Type B pancreatic cell (in vitro differentiated cells): ENCODE measurements around the gene COL4A2. TPM values are rescaled to one million over a fixed set of nuclear protein-coding genes. Genes with fewer than 3 reads are reported as not detected.
A peak's percentile ranks its signal among the peaks of the same experiment; 100 is the strongest.

Experiments
- DNase-seq: peaks from one replicate; pipeline ENCODE4 v3.0.0; 2021; ENCODE audit warnings: mixed read lengths; ENCODE audit not compliant: unreplicated experiment; ENCODE audit errors: extremely low spot score
- H3K27ac Mint-ChIP-seq: 2 replicates; pipeline ENCODE4 v1.8.0; 2021; ENCODE audit warnings: mild to moderate bottlenecking, mixed read lengths
- H3K27me3 Mint-ChIP-seq: 2 replicates; pipeline ENCODE4 v1.8.0; 2021; ENCODE audit warnings: mixed read lengths
- H3K36me3 Mint-ChIP-seq: 2 replicates; pipeline ENCODE4 v1.8.0; 2021; ENCODE audit warnings: mixed read lengths
- H3K4me1 Mint-ChIP-seq: one replicate; pipeline ENCODE4 v1.8.0; 2021; ENCODE audit warnings: mixed read lengths; ENCODE audit not compliant: unreplicated experiment
- H3K4me3 Mint-ChIP-seq: 2 replicates; pipeline ENCODE4 v1.8.0; 2021; ENCODE audit warnings: mild to moderate bottlenecking, mixed read lengths
- H3K9me3 Mint-ChIP-seq: 2 replicates; pipeline ENCODE4 v1.8.0; 2021; ENCODE audit warnings: mixed read lengths
- total RNA-seq: library from RNA; stranded (reverse); gene quantifications from 2 replicates; pipeline ENCODE4 v1.2.1, GENCODE V29; 2021; ENCODE audit warnings: low replicate concordance
- TF ChIP-seq, protein P1 (sequence below): fragments of 200-600 bp; sonication (generic); conservative IDR thresholded peaks from 2 replicates; pipeline ENCODE4 v1.5.0; 2021; ENCODE audit warnings: antibody characterized with exemption, mild to moderate bottlenecking

Gene COL4A2
- total RNA-seq, 1 donor from 2014 or later: 145 TPM

DNA sequence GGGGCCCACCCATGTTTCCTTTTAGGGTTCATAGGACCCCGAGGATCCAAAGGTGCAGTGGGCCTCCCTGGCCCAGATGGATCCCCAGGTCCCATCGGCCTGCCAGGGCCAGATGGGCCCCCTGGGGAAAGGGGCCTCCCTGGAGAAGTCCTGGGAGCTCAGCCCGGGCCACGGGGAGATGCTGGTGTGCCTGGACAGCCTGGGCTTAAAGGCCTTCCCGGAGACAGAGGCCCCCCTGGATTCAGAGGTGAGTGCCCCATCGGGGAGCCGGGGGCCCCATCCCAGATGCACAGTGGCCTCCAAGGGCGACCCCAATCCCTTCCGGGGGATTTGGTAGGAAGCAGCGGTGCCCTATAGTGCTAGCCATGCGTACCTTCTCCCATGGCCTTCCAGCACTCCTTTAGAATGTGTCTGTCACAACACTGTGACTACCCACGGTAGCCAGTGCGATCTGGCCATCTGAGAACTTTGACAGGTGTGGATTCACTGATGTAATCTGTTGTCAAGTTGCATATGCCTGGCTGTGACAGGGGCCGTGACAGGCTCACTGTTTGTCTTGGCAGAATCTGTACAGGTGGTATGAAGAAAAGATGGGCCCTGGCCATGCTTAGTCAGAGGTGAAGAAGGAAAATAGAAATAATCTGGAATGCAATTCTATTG lies 165.9 kb downstream of the COL4A2 start:
- TF ChIP-seq, protein P1, sequence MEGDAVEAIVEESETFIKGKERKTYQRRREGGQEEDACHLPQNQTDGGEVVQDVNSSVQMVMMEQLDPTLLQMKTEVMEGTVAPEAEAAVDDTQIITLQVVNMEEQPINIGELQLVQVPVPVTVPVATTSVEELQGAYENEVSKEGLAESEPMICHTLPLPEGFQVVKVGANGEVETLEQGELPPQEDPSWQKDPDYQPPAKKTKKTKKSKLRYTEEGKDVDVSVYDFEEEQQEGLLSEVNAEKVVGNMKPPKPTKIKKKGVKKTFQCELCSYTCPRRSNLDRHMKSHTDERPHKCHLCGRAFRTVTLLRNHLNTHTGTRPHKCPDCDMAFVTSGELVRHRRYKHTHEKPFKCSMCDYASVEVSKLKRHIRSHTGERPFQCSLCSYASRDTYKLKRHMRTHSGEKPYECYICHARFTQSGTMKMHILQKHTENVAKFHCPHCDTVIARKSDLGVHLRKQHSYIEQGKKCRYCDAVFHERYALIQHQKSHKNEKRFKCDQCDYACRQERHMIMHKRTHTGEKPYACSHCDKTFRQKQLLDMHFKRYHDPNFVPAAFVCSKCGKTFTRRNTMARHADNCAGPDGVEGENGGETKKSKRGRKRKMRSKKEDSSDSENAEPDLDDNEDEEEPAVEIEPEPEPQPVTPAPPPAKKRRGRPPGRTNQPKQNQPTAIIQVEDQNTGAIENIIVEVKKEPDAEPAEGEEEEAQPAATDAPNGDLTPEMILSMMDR: no peak
- no peak overlapping the region for H3K4me3 Mint-ChIP-seq
- no peak overlapping the region for H3K27ac Mint-ChIP-seq
- H3K4me1 Mint-ChIP-seq: no peaks in the 10 kb centered on the region
- H3K36me3 Mint-ChIP-seq: peaks cover 21% of the 10 kb centered on the region
- no peak for DNase-seq
- peaks cover 5% of the 10 kb centered on the region for H3K27me3 Mint-ChIP-seq
- no peaks in the 10 kb centered on the region for H3K9me3 Mint-ChIP-seq

DNA sequence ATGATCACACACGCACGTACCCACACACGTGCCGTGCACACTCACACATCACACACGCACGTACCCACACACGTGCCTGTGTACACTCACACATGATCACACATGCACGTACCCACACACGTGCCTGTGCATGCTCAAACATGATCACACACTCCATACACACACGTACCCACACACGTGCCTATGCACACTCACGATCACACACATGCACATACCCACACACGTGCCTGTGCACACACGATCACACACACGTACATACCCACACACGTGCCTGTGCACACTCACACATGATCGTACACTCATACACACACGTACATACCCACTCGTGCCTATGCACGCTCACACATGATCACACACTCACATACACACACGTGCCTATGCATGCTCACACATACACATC lies 167.6 kb downstream of the COL4A2 start:
- DNase-seq: no peak
- peaks cover 21% of the 10 kb centered on the region for H3K36me3 Mint-ChIP-seq

DNA sequence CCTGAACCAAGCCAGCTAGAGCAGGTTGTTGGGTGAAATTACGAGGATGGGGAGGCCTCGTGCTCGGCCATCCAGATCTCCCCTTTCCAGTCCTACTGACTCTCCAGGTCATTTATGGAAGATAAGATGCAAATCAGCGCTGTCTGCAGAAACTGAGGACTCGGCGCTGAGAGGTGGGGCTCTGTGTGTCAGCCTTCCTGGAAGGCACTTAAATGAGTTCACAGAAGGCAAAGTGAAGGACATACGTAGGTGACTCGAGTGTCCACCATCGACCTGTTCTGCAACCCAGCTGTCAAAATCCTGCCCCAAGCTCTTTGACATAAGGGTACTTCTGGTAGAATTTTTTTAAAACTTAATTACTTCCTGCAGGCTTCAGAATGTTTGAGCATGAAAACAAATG lies 168.0 kb downstream of the COL4A2 start:
- TF ChIP-seq, protein P1: no peak
- H3K27ac Mint-ChIP-seq: peak overlapping the region; percentile 46
- peaks cover 5% of the 10 kb centered on the region for H3K27me3 Mint-ChIP-seq
- no peak overlapping the region for H3K4me3 Mint-ChIP-seq
- no peaks in the 10 kb centered on the region for H3K9me3 Mint-ChIP-seq
- H3K36me3 Mint-ChIP-seq: peaks cover 21% of the 10 kb centered on the region
- no peak for DNase-seq
- no peaks in the 10 kb centered on the region for H3K4me1 Mint-ChIP-seq

More for the DNA sequence above, 167.6 kb downstream of the COL4A2 start:
- peaks cover 5% of the 10 kb centered on the region for H3K27me3 Mint-ChIP-seq
- TF ChIP-seq, protein P1: no peak
- no peak overlapping the region for H3K4me3 Mint-ChIP-seq
- no peaks in the 10 kb centered on the region for H3K9me3 Mint-ChIP-seq
- peak overlapping the region; percentile 46 for H3K27ac Mint-ChIP-seq
- no peaks in the 10 kb centered on the region for H3K4me1 Mint-ChIP-seq

DNA sequence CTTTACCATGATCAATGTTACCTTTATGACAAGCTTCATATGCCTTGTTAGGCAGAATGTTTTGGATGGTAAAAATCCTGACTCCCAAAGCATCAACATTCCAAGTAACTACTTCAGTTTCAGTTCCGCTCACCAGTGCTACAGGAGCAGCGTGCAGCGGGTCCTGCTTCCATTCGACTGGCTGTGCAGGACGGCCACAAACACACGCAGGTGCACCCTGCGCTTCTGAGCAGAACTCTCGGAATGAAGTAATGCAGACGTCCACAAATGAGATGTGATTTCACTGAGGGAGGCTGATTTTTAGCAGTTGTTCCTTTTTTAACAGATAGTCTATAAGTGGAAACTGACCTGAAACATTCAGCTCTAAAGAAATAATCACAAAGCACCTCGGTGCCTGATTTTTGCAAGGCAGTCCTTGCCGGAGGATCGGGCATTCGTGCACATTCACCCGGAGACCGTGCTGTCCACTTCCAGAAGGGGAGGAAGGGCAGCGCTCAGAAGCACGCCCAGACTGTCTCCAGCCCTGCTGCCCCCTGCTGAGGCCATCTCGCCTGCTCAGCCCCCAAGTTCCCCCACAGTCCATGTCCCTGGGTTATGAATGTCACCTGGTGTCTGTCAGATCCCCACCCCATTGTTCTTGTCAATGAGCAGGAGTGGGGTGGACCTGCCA lies 168.6 kb downstream of the COL4A2 start:
- H3K36me3 Mint-ChIP-seq: peaks cover 16% of the 10 kb centered on the region
- H3K27me3 Mint-ChIP-seq: peaks cover 5% of the 10 kb centered on the region
- no peak overlapping the region for H3K4me3 Mint-ChIP-seq
- no peaks in the 10 kb centered on the region for H3K4me1 Mint-ChIP-seq
- no peaks in the 10 kb centered on the region for H3K9me3 Mint-ChIP-seq
- peak overlapping the region; percentile 46 for H3K27ac Mint-ChIP-seq
- no peak for DNase-seq
- TF ChIP-seq, protein P1: no peak

DNA sequence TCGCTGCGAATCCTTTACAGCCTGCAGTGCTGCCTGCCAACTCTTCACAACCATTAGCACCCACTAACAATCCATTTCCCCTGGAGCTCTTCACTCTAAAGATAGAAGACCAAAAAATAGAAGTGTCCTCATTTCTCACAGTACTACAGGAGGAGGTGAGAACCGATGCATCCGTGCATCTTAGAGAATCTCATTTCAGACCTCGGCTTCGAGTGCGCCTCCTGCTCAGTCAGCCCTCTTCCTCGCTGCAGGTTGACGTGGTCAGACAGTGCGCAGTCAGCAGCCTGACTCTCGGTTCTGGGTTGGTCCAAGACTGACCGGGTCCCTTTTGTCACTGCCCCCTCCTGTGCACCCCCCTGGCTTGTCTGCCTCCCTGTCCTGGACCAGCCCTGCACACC lies 169.1 kb downstream of the COL4A2 start:
- H3K4me3 Mint-ChIP-seq: no peak overlapping the region
- H3K27me3 Mint-ChIP-seq: peaks cover 5% of the 10 kb centered on the region
- peaks cover 13% of the 10 kb centered on the region for H3K36me3 Mint-ChIP-seq
- no peaks in the 10 kb centered on the region for H3K4me1 Mint-ChIP-seq
- H3K9me3 Mint-ChIP-seq: no peaks in the 10 kb centered on the region
- no peak for DNase-seq
- H3K27ac Mint-ChIP-seq: no peak overlapping the region
- TF ChIP-seq, protein P1: no peak
